Suprapubic skin (tissue), 4 donors: ENCODE results near the gene MAN1C1. TPM values are rescaled to one million over a fixed set of nuclear protein-coding genes. Genes with fewer than 3 reads are reported as not detected.
A peak's percentile ranks its signal among the peaks of the same experiment; 100 is the strongest.

Experiments
- DNase-seq, 2 donors: peaks; one replicate each; pipeline ENCODE4 v3.0.0-alpha.2; 2019; ENCODE audit warnings: low spot score in 2 of 2
- H3K27ac ChIP-seq: fragments of 200-600 bp; sonication (generic); one replicate; pipeline ENCODE4 v1.5.1; 2019
- H3K27me3 ChIP-seq: fragments of 200-600 bp; sonication (generic); one replicate; pipeline ENCODE4 v1.5.1; 2019
- H3K36me3 ChIP-seq: fragments of 200-600 bp; sonication (generic); one replicate; pipeline ENCODE4 v1.5.1; 2019
- H3K4me1 ChIP-seq: fragments of 200-600 bp; sonication (generic); one replicate; pipeline ENCODE4 v1.5.1; 2019
- H3K4me3 ChIP-seq: fragments of 200-600 bp; sonication (generic); one replicate; pipeline ENCODE4 v1.5.1; 2019; ENCODE audit warnings: mild to moderate bottlenecking
- H3K9me3 ChIP-seq: fragments of 200-600 bp; sonication (generic); one replicate; pipeline ENCODE4 v1.5.1; 2019
- EP300 ChIP-seq: sonication (generic); formaldehyde crosslinking; IDR thresholded peaks from one replicate; pipeline ENCODE4 v1.6.1; 2017; ENCODE audit warnings: antibody characterized with exemption
- POLR2A ChIP-seq, 2 donors: fragments of 450-650 bp; IDR thresholded peaks; one replicate each; pipeline ENCODE4 v1.6.1; 2017; ENCODE audit warnings: antibody characterized with exemption in 2 of 2, mild to moderate bottlenecking in 2 of 2, moderate library complexity in 2 of 2
- POLR2AphosphoS5 ChIP-seq, 3 donors: sonication (generic); formaldehyde crosslinking; IDR thresholded peaks; one replicate each; pipeline ENCODE4 v1.6.1; 2017; ENCODE audit warnings: antibody characterized with exemption in 3 of 3
- WGBS: methylation state at CpG from one replicate; pipeline ENCODE4 v1.1.5; 2018; 5-methylcytosine and 5-hydroxymethylcytosine counted together
- total RNA-seq, 4 donors: library from RNA; depleted of rRNA; stranded (reverse); fragments of >200 nt; gene quantifications; one replicate each; pipeline ENCODE4 v1.1.0, GENCODE V29; 2016
- TF ChIP-seq, protein P1 (sequence below), 2 donors: fragments of 200-600 bp in 1 of 2; fragments of 450-650 bp in 1 of 2; sonication (generic) in 1 of 2; IDR thresholded peaks; one replicate each; pipeline ENCODE4 v1.5.1; 2016 to 2019; ENCODE audit warnings: antibody characterized with exemption in 2 of 2, mild to moderate bottlenecking in 1 of 2, moderate library complexity in 1 of 2

MAN1C1 gene
- total RNA-seq, 4 donors from 2014 or later = 7.3 to 15.2 (median 8.0) TPM

DNA sequence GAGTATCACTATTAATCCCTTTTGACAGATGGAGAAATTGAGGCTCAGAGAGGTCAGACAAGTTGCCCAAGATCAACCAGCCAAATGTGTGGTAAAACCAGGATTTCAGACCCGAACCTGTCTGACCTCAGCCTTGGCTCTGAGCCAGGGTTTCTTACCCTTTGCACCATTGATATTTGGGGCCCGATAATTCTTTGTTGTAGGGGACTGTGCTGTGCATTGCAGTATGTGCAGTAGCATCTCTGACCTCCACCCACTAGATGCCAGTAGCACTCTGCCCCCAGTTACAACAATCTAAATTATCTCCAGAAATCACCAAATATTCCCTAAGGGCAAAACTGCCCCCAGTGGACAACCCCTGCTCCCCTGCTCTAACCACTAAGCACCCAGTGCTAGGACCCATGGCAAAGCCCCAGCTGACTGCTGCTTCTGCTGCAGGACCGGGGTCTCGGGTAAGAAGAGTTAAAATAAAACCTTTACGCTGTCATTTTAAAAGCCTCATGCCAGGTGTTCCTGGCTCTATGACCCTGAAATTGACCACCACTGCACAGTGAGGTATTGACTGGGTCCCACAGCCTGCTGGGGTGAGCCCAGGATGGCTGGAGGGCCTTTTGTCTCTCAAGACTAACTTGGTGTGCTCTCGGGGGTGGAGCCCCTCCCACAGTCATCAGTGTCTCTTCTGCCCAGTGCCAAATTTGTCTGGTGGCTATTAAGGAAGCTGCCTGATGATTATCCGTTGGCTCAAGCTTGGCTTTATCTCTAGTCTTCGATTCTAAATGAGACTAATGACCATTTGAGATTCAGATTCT, 5.6 kb upstream of the MAN1C1 start:
- H3K27ac ChIP-seq = no peak overlapping the region
- 62% methylated on average over 8 of the region's 8 CpGs for WGBS
- H3K27me3 ChIP-seq = no peaks in the 10 kb centered on the region
- no peak overlapping the region for H3K4me3 ChIP-seq
- H3K4me1 ChIP-seq = peaks cover 18% of the 10 kb centered on the region
- no peak for TF ChIP-seq POLR2AphosphoS5 (IDR thresholded peaks at IDR 0.05)
- no peak for TF ChIP-seq POLR2A (IDR thresholded peaks at IDR 0.05)
- DNase-seq = peak in 1 of 2 donors; percentile 65
- no peaks in the 10 kb centered on the region for H3K36me3 ChIP-seq
- H3K9me3 ChIP-seq = no peaks in the 10 kb centered on the region

DNA sequence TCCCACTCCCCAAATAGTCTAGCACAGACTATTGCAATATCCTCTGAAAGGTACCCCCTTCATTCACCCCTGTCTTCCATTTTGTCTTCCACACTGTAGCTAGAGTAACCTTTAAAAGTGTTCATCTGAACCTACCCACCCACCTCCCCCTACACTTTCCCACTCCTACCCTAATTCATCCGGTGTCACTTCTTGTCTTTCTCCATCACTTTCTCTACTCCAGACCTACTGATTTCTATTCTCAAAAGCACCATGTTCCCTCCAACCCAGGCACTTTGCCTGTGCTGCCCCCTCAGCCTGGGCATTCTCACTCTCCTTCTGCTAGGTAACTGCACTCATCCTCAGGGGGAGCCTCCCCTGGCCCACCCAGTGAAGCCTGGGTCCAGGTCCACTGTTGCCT, 4.7 kb upstream of the MAN1C1 start:
- H3K27me3 ChIP-seq = no peaks in the 10 kb centered on the region
- peak in 1 of 2 donors; percentile 31 for DNase-seq
- H3K9me3 ChIP-seq = no peaks in the 10 kb centered on the region
- TF ChIP-seq, protein P1, sequence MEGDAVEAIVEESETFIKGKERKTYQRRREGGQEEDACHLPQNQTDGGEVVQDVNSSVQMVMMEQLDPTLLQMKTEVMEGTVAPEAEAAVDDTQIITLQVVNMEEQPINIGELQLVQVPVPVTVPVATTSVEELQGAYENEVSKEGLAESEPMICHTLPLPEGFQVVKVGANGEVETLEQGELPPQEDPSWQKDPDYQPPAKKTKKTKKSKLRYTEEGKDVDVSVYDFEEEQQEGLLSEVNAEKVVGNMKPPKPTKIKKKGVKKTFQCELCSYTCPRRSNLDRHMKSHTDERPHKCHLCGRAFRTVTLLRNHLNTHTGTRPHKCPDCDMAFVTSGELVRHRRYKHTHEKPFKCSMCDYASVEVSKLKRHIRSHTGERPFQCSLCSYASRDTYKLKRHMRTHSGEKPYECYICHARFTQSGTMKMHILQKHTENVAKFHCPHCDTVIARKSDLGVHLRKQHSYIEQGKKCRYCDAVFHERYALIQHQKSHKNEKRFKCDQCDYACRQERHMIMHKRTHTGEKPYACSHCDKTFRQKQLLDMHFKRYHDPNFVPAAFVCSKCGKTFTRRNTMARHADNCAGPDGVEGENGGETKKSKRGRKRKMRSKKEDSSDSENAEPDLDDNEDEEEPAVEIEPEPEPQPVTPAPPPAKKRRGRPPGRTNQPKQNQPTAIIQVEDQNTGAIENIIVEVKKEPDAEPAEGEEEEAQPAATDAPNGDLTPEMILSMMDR (IDR thresholded peaks at IDR 0.05) = no peak
- TF ChIP-seq EP300 = no peak
- no peak for TF ChIP-seq POLR2AphosphoS5 (IDR thresholded peaks at IDR 0.05)
- no peak for TF ChIP-seq POLR2A (IDR thresholded peaks at IDR 0.05)
- H3K4me3 ChIP-seq = no peak overlapping the region
- H3K27ac ChIP-seq = no peak overlapping the region
- 85% methylated on average over 1 of the region's 1 CpG for WGBS
- H3K36me3 ChIP-seq = no peaks in the 10 kb centered on the region
- peaks cover 21% of the 10 kb centered on the region for H3K4me1 ChIP-seq

DNA sequence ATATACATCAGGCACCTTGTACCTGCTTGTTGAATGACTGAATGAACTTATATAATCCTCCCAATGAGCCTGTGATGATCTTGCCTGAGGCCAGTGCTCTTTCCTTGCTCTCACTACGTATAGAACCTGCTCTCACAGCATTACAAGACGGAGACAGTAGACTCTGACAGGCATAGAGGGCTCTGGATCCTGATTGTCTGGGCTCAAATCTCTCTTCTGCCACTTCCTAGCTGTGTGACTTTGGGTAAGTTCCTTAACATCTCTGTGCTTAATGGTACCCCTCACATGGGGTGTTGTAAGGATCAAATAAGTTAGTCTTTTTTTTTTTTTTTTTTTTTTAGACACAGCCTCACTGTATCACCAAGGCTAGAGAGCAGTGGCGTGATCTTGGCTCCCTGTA, 4.2 kb upstream of the MAN1C1 start:
- no peak for DNase-seq
- no peaks in the 10 kb centered on the region for H3K27me3 ChIP-seq
- H3K36me3 ChIP-seq = no peaks in the 10 kb centered on the region
- 73% methylated on average over 3 of the region's 3 CpGs for WGBS
- no peak overlapping the region for H3K27ac ChIP-seq
- no peaks in the 10 kb centered on the region for H3K9me3 ChIP-seq
- H3K4me3 ChIP-seq = no peak overlapping the region
- TF ChIP-seq POLR2AphosphoS5 (IDR thresholded peaks at IDR 0.05) (no peak), POLR2A (IDR thresholded peaks at IDR 0.05) (no peak), EP300 (no peak)
- TF ChIP-seq, protein P1 (IDR thresholded peaks at IDR 0.05) = no peak
- H3K4me1 ChIP-seq = peaks cover 21% of the 10 kb centered on the region

DNA sequence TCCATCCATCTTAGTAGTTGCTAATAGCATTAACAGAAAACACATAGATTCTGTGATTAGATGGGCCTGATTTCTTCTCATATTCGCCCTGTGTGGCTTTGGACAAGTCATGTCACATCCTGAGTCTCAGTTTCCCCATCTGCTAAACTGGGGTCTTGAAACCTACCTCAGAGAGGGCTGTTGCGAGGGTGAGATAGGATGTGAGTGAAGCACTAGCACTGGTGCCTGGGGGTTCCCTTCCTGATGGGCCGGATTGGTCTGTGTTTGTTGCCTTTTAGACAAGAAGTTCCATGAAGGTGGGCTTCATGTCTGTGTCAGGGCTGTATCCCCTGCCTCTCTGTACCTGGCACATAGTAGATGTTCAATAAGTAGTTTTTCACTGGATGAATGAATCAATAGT, 3.5 kb upstream of the MAN1C1 start:
- Histone ChIP-seq H3K4me1 (peaks cover 28% of the 10 kb centered on the region), H3K36me3 (no peaks in the 10 kb centered on the region), H3K27ac (no peak overlapping the region), H3K27me3 (no peaks in the 10 kb centered on the region), H3K9me3 (no peaks in the 10 kb centered on the region), H3K4me3 (no peak overlapping the region)
- DNase-seq = peak in 1 of 2 donors; percentile 50
- TF ChIP-seq POLR2A (IDR thresholded peaks at IDR 0.05) (no peak), POLR2AphosphoS5 (IDR thresholded peaks at IDR 0.05) (no peak), EP300 (no peak)
- TF ChIP-seq, protein P1 (IDR thresholded peaks at IDR 0.05) = no peak
- WGBS = 93% methylated on average over 3 of the region's 3 CpGs

DNA sequence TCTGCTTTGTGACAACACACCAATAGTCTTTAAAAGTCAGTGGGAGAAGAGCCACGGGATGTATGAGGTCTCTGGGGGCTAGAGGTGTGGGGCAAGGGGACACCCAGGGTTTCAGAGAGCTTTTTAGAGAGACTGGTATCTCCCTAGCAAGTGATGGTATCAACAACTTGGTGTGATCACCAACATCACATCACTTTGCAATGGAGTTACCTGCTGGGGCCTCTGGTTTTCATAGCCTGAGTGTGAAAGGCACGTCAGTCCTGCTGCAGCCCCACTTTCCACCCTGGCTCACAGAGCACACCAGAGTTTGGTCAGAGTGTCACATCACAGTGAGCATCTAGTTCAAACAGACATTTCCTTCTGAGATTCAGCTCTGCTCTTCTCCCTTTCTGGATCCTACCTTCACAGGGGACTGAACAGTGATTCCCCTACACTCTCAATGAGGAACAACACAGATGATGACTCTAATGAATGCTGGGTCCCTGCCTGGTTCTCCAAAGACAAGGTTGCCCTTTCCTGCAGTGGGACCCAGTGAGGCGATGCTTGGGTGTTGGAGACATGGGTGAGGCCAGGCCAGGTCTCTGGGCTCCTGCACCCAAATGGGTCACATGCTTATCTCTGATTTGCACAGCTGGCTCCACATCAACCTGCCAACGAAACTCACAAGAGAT, 2.0 kb upstream of the MAN1C1 start:
- TF ChIP-seq EP300 (no peak), POLR2AphosphoS5 (IDR thresholded peaks at IDR 0.05) (no peak), POLR2A (IDR thresholded peaks at IDR 0.05) (no peak)
- TF ChIP-seq, protein P1 (IDR thresholded peaks at IDR 0.05) = no peak
- peak in 1 of 2 donors; percentile 70 for DNase-seq
- WGBS = 69% methylated on average over 4 of the region's 4 CpGs
- peaks cover 40% of the 10 kb centered on the region for H3K4me1 ChIP-seq
- no peaks in the 10 kb centered on the region for H3K27me3 ChIP-seq
- H3K4me3 ChIP-seq = no peak overlapping the region
- H3K9me3 ChIP-seq = no peaks in the 10 kb centered on the region
- H3K27ac ChIP-seq = no peak overlapping the region
- no peaks in the 10 kb centered on the region for H3K36me3 ChIP-seq
